K562 (cell line): ENCODE data around the gene GALNT18. TPM values are rescaled to one million over a fixed set of nuclear protein-coding genes. Genes with fewer than 3 reads are reported as not detected.

ENCODE experiments used
- ATAC-seq: fragments of 200-7000 bp; cut with Tn5 transposase; 3 replicates; pipeline ENCODE4 v1.9.1; 2020; ENCODE audit warnings: moderate library complexity
- BruUV-seq: library from RNA; stranded (reverse); fragments of 400-500 nt; replicated peaks from 2 replicates; lab custom pipeline; 2021; lab: Mats Ljungman, UMichigan
- CTCF ChIA-PET: fragments of 300-600 bp; formaldehyde crosslinking; extraction: SDS; loops from one replicate; lab custom pipeline; 2021; ENCODE audit warnings: low intra/inter-chr PET ratio; lab: Yijun Ruan, JAX
- POLR2A ChIA-PET: fragments of 300-600, 350-650 bp; sonication (Branson Sonifier 250); formaldehyde crosslinking; extraction: SDS; loops from one replicate; lab custom pipeline; 2021; ENCODE audit warnings: antibody characterized with exemption, inconsistent platforms; lab: Yijun Ruan, JAX
- DNase-seq, 4 experiments: peaks; one replicate each; pipeline versions ENCODE4 v3.0.0 to v3.0.0-alpha.2; 2011 to 2018; ENCODE audit warnings: low spot score in 3 of 4, mixed read lengths in 3 of 4; ENCODE audit errors: extremely low read depth in 1 of 4
- FAIRE-seq: peaks from 2 replicates; lab custom pipeline; 2011; peaks lifted over from hg19 to GRCh38; lab: Jason Lieb, UNC
- H2AFZ ChIP-seq: 2 replicates; pipeline ENCODE4 v1.6.0; 2011; ENCODE audit warnings: low read depth, low read length, control low read depth, inconsistent platforms
- H3K27ac ChIP-seq: fragments of 200-600 bp; 3 replicates; pipeline ENCODE4 v1.8.0; 2011; ENCODE audit warnings: low read depth, mild to moderate bottlenecking, control low read depth, inconsistent platforms, low read length, moderate library complexity, mixed read lengths; ENCODE audit errors: extremely low read depth
- H3K27me3 ChIP-seq, 2 experiments: fragments of 300-600 bp in 1 of 2; 2 replicates in 1 of 2; 3 replicates in 1 of 2; pipeline versions ENCODE4 v1.6.0 to v1.8.0; 2011; ENCODE audit warnings: inconsistent platforms in 2 of 2, low read length in 2 of 2, mild to moderate bottlenecking in 1 of 2, mixed read lengths in 1 of 2, moderate library complexity in 1 of 2; ENCODE audit not compliant: control insufficient read depth in 2 of 2, insufficient read depth in 2 of 2
- H3K36me3 ChIP-seq: fragments of 300-600 bp; 3 replicates; pipeline ENCODE4 v1.8.0; 2011; ENCODE audit warnings: mild to moderate bottlenecking, low read length, inconsistent platforms; ENCODE audit not compliant: control insufficient read depth, insufficient read depth
- H3K4me1 ChIP-seq, 2 experiments: fragments of 200-600 bp in 1 of 2; replicated peaks in 1 of 2; 2 replicates in 1 of 2; 3 replicates in 1 of 2; pipeline versions ENCODE4 v1.5.1 to v1.8.0; 2011; ENCODE audit warnings: inconsistent platforms in 2 of 2, low read length in 2 of 2, mild to moderate bottlenecking in 1 of 2, mixed read lengths in 1 of 2, moderate library complexity in 1 of 2; ENCODE audit not compliant: control insufficient read depth in 2 of 2, insufficient read depth in 2 of 2
- H3K4me2 ChIP-seq: 2 replicates; pipeline ENCODE4 v1.6.1; 2011; ENCODE audit warnings: low read length, control low read depth, inconsistent platforms, mixed read lengths; ENCODE audit not compliant: insufficient read depth
- H3K4me3 ChIP-seq: fragments of 200-600 bp; sonication (generic), shearing (Covaris generic); 2 replicates; pipeline ENCODE4 v1.5.1; 2016; ENCODE audit warnings: control low read depth, inconsistent platforms
- H3K79me2 ChIP-seq: fragments of 200-600 bp; 3 replicates; pipeline ENCODE4 v1.8.0; 2011; ENCODE audit warnings: low read length, inconsistent platforms; ENCODE audit not compliant: control insufficient read depth, insufficient read depth
- H3K9ac ChIP-seq, 2 experiments: 2 replicates each; pipeline versions ENCODE4 v1.6.0 to v1.6.1; 2011; ENCODE audit warnings: low read depth in 2 of 2, low read length in 2 of 2, control low read depth in 1 of 2, inconsistent platforms in 1 of 2, mild to moderate bottlenecking in 1 of 2, mixed read lengths in 1 of 2; ENCODE audit not compliant: insufficient read depth in 1 of 2
- H3K9me1 ChIP-seq: one replicate; pipeline ENCODE4 v1.6.0; 2011; ENCODE audit warnings: inconsistent platforms, mild to moderate bottlenecking, low read length, moderate library complexity; ENCODE audit not compliant: control insufficient read depth, insufficient read depth
- H3K9me3 ChIP-seq: replicated peaks from 2 replicates; pipeline ENCODE4 v1.5.1; 2011; ENCODE audit warnings: low read depth, low read length, inconsistent platforms; ENCODE audit not compliant: control insufficient read depth, insufficient read depth
- H4K20me1 ChIP-seq: replicated peaks from 2 replicates; pipeline ENCODE4 v1.6.1; 2011; ENCODE audit warnings: low read length, inconsistent platforms, mixed read lengths; ENCODE audit not compliant: control insufficient read depth, insufficient read depth
- ASH1L ChIP-seq: fragments of 450-650 bp; IDR thresholded peaks from 2 replicates; pipeline ENCODE4 v1.6.1; 2018; ENCODE audit warnings: borderline replicate concordance, mild to moderate bottlenecking, low read depth; ENCODE audit not compliant: partially characterized antibody
- CBFA2T3 ChIP-seq: fragments of 450-650 bp; IDR thresholded peaks from 2 replicates; pipeline ENCODE4 v1.6.1; 2017
- CHD1 ChIP-seq: fragments of 200-600 bp; sonication (generic); IDR thresholded peaks from one replicate; pipeline ENCODE4 v1.6.1; 2012; ENCODE audit warnings: mild to moderate bottlenecking, moderate library complexity, low read length, inconsistent platforms
- DACH1 ChIP-seq: fragments of 450-650 bp; IDR thresholded peaks from 2 replicates; pipeline ENCODE4 v1.6.1; 2018; ENCODE audit not compliant: partially characterized antibody
- E2F5 ChIP-seq: sonication (generic); formaldehyde crosslinking; IDR thresholded peaks from 2 replicates; pipeline ENCODE4 v1.8.0; 2022; ENCODE audit warnings: mild to moderate bottlenecking, missing genetic modification reagents
- HMG20A ChIP-seq: fragments of 450-650 bp; formaldehyde crosslinking; conservative IDR thresholded peaks from 2 replicates; pipeline ENCODE4 v1.4.0; 2020; ENCODE audit warnings: mild to moderate bottlenecking, mixed read lengths
- PHF20 ChIP-seq: fragments of 450-650 bp; IDR thresholded peaks from 2 replicates; pipeline ENCODE4 v1.6.1; 2018; ENCODE audit not compliant: partially characterized antibody
- SREBF1 ChIP-seq: fragments of 150-350 bp; IDR thresholded peaks from 2 replicates; pipeline ENCODE4 v1.6.1; 2014; ENCODE audit warnings: antibody characterized with exemption, low read depth, low read length, borderline replicate concordance
- TCF7 ChIP-seq: sonication (generic); IDR thresholded peaks from 2 replicates; pipeline ENCODE4 v1.6.1; 2016; ENCODE audit warnings: antibody characterized with exemption, borderline replicate concordance
- TRIM25 ChIP-seq: fragments of 450-650 bp; IDR thresholded peaks from 2 replicates; pipeline ENCODE4 v1.7.0; 2016; ENCODE audit warnings: borderline replicate concordance
- WGBS: fragments of 100-300 bp; shearing (Covaris generic); methylation state at CpG from one replicate; pipeline ENCODE4 v1.1.6; 2016; ENCODE audit warnings: low coverage, mixed read lengths; ENCODE audit not compliant: insufficient coverage; ENCODE audit errors: missing lambda C conversion rate; 5-methylcytosine and 5-hydroxymethylcytosine counted together
- in situ Hi-C: fragments of 300-500 bp; cut with MboI; formaldehyde crosslinking; loops from 4 replicates; pipeline ENCODE4 v1.15.0; 2018; ENCODE audit warnings: inconsistent platforms, mixed read lengths
- intact Hi-C: fragments of 100-400 bp; cut with micrococcal nuclease; formaldehyde crosslinking; loops from 2 replicates; pipeline ENCODE4 v1.14.2; 2022
- polyA plus RNA-seq, 8 experiments: library from polyadenylated mRNA; depleted of rRNA in 4 of 8; stranded (reverse) in 5 of 8; unstranded in 3 of 8; fragments of >200 nt; fragmentation: Nextera tagmentation in 2 of 8; fragmentation: Illumina TruSeq in 1 of 8; extraction: Ambion mirVana in 2 of 8; extraction: Trizol in 1 of 8; gene quantifications; 2 replicates each; pipeline versions ENCODE4 v1.2.1 to v1.2.3, GENCODE V29; 2011 to 2014; ENCODE audit warnings: inconsistent platforms in 1 of 8, missing spikeins in 1 of 8
- total RNA-seq, 7 experiments: library from RNA; depleted of rRNA in 6 of 7; stranded (reverse); fragments of >200 nt in 6 of 7; fragmentation: Illumina TruSeq in 2 of 7; extraction: Trizol in 2 of 7; gene quantifications; 2 replicates each; pipeline versions ENCODE4 v1.2.1 to v1.2.3, GENCODE V29; 2011 to 2021; ENCODE audit warnings: low replicate concordance in 1 of 7
- TF ChIP-seq, protein P1 (sequence below), 3 experiments: fragments of 200-800 bp in 1 of 3; fragments of 250-450 bp in 1 of 3; fragments of 450-650 bp in 1 of 3; sonication (Bioruptor Pico) in 1 of 3; sonication (Bioruptor generic) in 1 of 3; formaldehyde crosslinking in 1 of 3; IDR thresholded peaks; 2 replicates each; pipeline versions ENCODE4 v1.6.1 to v1.8.0; 2016 to 2022; ENCODE audit warnings: mild to moderate bottlenecking in 2 of 3, missing genetic modification characterization in 2 of 3, missing compliant biosample characterization in 1 of 3, moderate library complexity in 1 of 3
- TF ChIP-seq, protein P2 (sequence below): fragments of 450-650 bp; formaldehyde crosslinking; IDR thresholded peaks from 2 replicates; pipeline ENCODE4 v1.4.0; 2020; ENCODE audit warnings: mild to moderate bottlenecking, moderate library complexity

The GALNT18 gene
- total and polyA plus RNA-seq, 9 of the 15 experiments (the other 6 are each of a cell fraction or from before 2014, with no cell fraction given) = not detected

DNA sequence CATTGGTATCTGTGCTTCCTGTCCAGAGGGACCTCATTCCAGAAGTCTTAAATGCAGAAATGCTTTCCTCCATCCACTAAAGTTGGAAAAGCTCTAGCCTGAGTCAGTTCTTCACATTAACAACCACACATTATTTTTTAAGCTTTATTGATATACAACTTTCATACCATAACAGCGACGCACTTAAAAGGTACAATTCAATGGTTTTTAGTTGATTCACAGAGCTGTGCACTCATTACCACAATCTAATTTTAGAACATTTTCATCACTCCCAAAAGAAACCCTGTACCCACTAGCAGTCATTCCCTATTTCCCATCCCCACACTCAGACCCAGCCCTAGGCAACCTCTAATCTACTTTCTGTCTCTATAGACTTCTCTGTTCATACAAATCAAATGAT, 27.6 kb downstream of the GALNT18 start:
- intact Hi-C loops = no loop called here
- no peak for ATAC-seq
- in situ Hi-C loops = no loop called here
- BruUV-seq = no TSS peak
- ChIA-PET CTCF (no interaction called here), POLR2A (interaction anchor here (0.5 kb wide), 1 partner anchor 531 kb away, joined by 3 read pairs; no protein-coding TSS in a partner anchor)
- 8% methylated on average over 2 of the region's 2 CpGs for WGBS
- Histone ChIP-seq H3K27ac (no peak overlapping the region), H4K20me1 (no peaks in the 10 kb centered on the region), H3K4me3 (no peak overlapping the region), H3K9me1 (no peaks in the 10 kb centered on the region), H3K9ac (no peak overlapping the region), H3K9me3 (no peaks in the 10 kb centered on the region), H3K4me2 (no peak overlapping the region), H3K27me3 (peaks cover 0 to 12% of the 10 kb centered on the region in 2 experiments; a peak in 3 of 5 replicates), H3K79me2 (no peaks in the 10 kb centered on the region), H3K4me1 (no peaks in the 10 kb centered on the region), H2AFZ (no peak overlapping the region), H3K36me3 (no peaks in the 10 kb centered on the region)
- DNase-seq = no peak
- no peak for FAIRE-seq
- TF ChIP-seq, protein P1, sequence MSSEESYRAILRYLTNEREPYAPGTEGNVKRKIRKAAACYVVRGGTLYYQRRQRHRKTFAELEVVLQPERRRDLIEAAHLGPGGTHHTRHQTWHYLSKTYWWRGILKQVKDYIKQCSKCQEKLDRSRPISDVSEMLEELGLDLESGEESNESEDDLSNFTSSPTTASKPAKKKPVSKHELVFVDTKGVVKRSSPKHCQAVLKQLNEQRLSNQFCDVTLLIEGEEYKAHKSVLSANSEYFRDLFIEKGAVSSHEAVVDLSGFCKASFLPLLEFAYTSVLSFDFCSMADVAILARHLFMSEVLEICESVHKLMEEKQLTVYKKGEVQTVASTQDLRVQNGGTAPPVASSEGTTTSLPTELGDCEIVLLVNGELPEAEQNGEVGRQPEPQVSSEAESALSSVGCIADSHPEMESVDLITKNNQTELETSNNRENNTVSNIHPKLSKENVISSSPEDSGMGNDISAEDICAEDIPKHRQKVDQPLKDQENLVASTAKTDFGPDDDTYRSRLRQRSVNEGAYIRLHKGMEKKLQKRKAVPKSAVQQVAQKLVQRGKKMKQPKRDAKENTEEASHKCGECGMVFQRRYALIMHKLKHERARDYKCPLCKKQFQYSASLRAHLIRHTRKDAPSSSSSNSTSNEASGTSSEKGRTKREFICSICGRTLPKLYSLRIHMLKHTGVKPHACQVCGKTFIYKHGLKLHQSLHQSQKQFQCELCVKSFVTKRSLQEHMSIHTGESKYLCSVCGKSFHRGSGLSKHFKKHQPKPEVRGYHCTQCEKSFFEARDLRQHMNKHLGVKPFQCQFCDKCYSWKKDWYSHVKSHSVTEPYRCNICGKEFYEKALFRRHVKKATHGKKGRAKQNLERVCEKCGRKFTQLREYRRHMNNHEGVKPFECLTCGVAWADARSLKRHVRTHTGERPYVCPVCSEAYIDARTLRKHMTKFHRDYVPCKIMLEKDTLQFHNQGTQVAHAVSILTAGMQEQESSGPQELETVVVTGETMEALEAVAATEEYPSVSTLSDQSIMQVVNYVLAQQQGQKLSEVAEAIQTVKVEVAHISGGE (CRISPR knock-in tag; IDR thresholded peaks at IDR 0.05) = no peak
- TF ChIP-seq CBFA2T3 (no peak), DACH1 (no peak), ASH1L (no peak), CHD1 (no peak), TCF7 (no peak), TRIM25 (no peak), E2F5 (CRISPR knock-in tag) (no peak), HMG20A (CRISPR knock-in tag) (no peak), PHF20 (no peak), SREBF1 (no peak)
- TF ChIP-seq, protein P2, sequence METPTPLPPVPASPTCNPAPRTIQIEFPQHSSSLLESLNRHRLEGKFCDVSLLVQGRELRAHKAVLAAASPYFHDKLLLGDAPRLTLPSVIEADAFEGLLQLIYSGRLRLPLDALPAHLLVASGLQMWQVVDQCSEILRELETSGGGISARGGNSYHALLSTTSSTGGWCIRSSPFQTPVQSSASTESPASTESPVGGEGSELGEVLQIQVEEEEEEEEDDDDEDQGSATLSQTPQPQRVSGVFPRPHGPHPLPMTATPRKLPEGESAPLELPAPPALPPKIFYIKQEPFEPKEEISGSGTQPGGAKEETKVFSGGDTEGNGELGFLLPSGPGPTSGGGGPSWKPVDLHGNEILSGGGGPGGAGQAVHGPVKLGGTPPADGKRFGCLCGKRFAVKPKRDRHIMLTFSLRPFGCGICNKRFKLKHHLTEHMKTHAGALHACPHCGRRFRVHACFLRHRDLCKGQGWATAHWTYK (CRISPR knock-in tag) = no peak
